OCI-LY3 (cell line): Measurements from ENCODE around the gene YPEL1.

Source experiments
- CTCF ChIP-seq: fragments of 200-600, 300-600 bp; sonication (generic); IDR thresholded peaks from 2 replicates; pipeline ENCODE4 v1.5.1; 2014; ENCODE audit warnings: antibody characterized with exemption, low read length, low read depth
- EZH2phosphoT487 ChIP-seq: fragments of 200-600 bp; shearing (Covaris generic); IDR thresholded peaks from 2 replicates; pipeline ENCODE4 v1.6.1; 2018; ENCODE audit warnings: antibody characterized with exemption, mixed run types, low read depth

DNA sequence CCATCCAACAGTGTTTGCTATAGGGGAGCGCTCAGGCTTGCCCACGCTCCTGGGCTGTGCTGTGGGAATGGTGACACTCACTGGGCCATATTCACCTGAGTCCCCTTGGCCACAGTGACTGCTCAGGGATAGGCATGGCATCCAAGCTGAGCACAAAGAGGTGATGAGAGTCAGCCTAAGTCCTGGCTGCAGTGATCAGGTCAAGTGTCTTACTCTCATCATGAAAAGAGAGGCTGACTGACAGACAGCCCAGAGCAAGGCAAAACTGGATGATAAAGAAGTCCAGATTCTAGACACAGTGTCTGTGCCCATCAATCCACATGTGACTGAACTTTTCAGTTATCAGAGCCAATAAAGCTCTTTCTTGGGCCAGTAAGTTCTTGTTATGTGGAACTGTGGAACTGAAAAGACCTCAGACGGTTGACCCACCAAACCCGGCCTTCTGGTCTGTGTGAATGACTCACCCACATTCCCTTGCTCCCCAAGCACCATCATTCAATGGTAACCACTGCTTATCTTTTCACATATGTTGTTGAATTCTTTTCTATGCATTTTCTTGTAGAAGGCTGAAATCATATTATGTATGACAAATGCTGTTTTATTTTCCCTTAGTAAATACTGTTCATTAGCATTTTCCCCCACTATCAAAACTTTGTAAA is 43.2 kb upstream of the YPEL1 start:
- TF ChIP-seq CTCF, result no peak
- TF ChIP-seq EZH2phosphoT487, result no peak
